GM12878 (cell line): ENCODE measurements around the gene KPTN. TPM values are rescaled to one million over a fixed set of nuclear protein-coding genes. Genes with fewer than 3 reads are reported as not detected.

Source experiments
- ATAC-seq: fragments of 200-7000 bp; cut with Tn5 transposase; 3 replicates; pipeline ENCODE4 v1.9.1; 2020; ENCODE audit warnings: mild to moderate bottlenecking, moderate library complexity
- BruUV-seq: library from RNA; stranded (reverse); fragments of 400-500 nt; replicated peaks from 2 replicates; lab custom pipeline; 2021; lab: Mats Ljungman, UMichigan
- CTCF ChIA-PET: fragments of 300-600 bp; sonication (Branson Sonifier 250); formaldehyde crosslinking; extraction: SDS; loops from one replicate; lab custom pipeline; 2021; ENCODE audit warnings: inconsistent platforms; lab: Yijun Ruan, JAX
- POLR2A ChIA-PET: fragments of 350-600 bp; formaldehyde crosslinking; extraction: SDS; loops from one replicate; lab custom pipeline; 2021; ENCODE audit warnings: inconsistent platforms; lab: Charles Lee
- RAD21 ChIA-PET: fragments of 300-600 bp; sonication (Branson Sonifier 250); formaldehyde crosslinking; loops from one replicate; lab custom pipeline; 2023; ENCODE audit warnings: antibody characterized with exemption; ENCODE audit not compliant: unreplicated experiment; lab: Charles Lee
- SMC1A ChIA-PET: fragments of 300-600 bp; sonication (Branson Sonifier 250); formaldehyde crosslinking; loops from one replicate; lab custom pipeline; 2023; ENCODE audit not compliant: unreplicated experiment, uncharacterized antibody; lab: Charles Lee
- DNase-seq: peaks from one replicate; pipeline ENCODE4 v3.0.0-alpha.2; 2011; ENCODE audit warnings: low read depth, low spot score
- FAIRE-seq: peaks from 3 replicates; lab custom pipeline; 2011; peaks lifted over from hg19 to GRCh38; lab: Jason Lieb, UNC
- H2AFZ ChIP-seq: 2 replicates; pipeline ENCODE4 v1.6.0; 2011; ENCODE audit warnings: low read depth, low read length, control low read depth; ENCODE audit not compliant: control insufficient read depth
- H3K27ac ChIP-seq: 2 replicates; pipeline ENCODE4 v1.5.1; 2011; ENCODE audit warnings: control low read depth; ENCODE audit not compliant: control insufficient read depth, insufficient read depth
- H3K27me3 ChIP-seq, 2 experiments: replicated peaks in 1 of 2; 2 replicates each; pipeline versions ENCODE4 v1.6.0 to v1.6.1; 2011; ENCODE audit warnings: low read length in 1 of 2; ENCODE audit not compliant: control insufficient read depth in 2 of 2, insufficient read depth in 2 of 2
- H3K36me3 ChIP-seq, 2 experiments: 2 replicates each; pipeline ENCODE4 v1.5.1; 2011; ENCODE audit warnings: low read length in 1 of 2; ENCODE audit not compliant: control insufficient read depth in 2 of 2, insufficient read depth in 2 of 2
- H3K4me1 ChIP-seq: 2 replicates; pipeline ENCODE4 v1.6.1; 2011; ENCODE audit warnings: mild to moderate bottlenecking, low read length, moderate library complexity, mixed read lengths; ENCODE audit not compliant: control insufficient read depth, insufficient read depth
- H3K4me2 ChIP-seq: 2 replicates; pipeline ENCODE4 v1.6.0; 2011; ENCODE audit warnings: control low read depth; ENCODE audit not compliant: control insufficient read depth, insufficient read depth
- H3K4me3 ChIP-seq: fragments of 200-600 bp; sonication (generic); 2 replicates; pipeline ENCODE4 v1.5.1; 2016
- H3K79me2 ChIP-seq: 2 replicates; pipeline ENCODE4 v1.6.0; 2011; ENCODE audit warnings: low read length; ENCODE audit not compliant: control insufficient read depth, insufficient read depth
- H3K9ac ChIP-seq: 2 replicates; pipeline ENCODE4 v1.8.0; 2011; ENCODE audit warnings: low read length, control low read depth, mixed read lengths; ENCODE audit not compliant: control insufficient read depth, insufficient read depth
- H3K9me3 ChIP-seq: replicated peaks from 3 replicates; pipeline ENCODE4 v1.5.1; 2011; ENCODE audit warnings: mild to moderate bottlenecking, low read length; ENCODE audit not compliant: control insufficient read depth, insufficient read depth
- H4K20me1 ChIP-seq: 2 replicates; pipeline ENCODE4 v1.6.0; 2011; ENCODE audit not compliant: control insufficient read depth, insufficient read depth
- CUX1 ChIP-seq: IDR thresholded peaks from 2 replicates; pipeline ENCODE4 v1.6.1; 2012; ENCODE audit warnings: improper control_type of control experiment, low read depth, low read length; ENCODE audit not compliant: insufficient replicate concordance
- DPF2 ChIP-seq: fragments of 450-650 bp; IDR thresholded peaks from 2 replicates; pipeline ENCODE4 v1.6.1; 2017; ENCODE audit warnings: mild to moderate bottlenecking
- E2F8 ChIP-seq: fragments of 450-650 bp; IDR thresholded peaks from 2 replicates; pipeline ENCODE4 v1.6.1; 2018; ENCODE audit warnings: mild to moderate bottlenecking, low read depth, moderate library complexity; ENCODE audit not compliant: partially characterized antibody
- HDAC6 ChIP-seq: fragments of 200-600 bp; sonication (generic); IDR thresholded peaks from one replicate; pipeline ENCODE4 v1.8.0; 2017; ENCODE audit warnings: antibody characterized with exemption; ENCODE audit not compliant: unreplicated experiment
- IRF5 ChIP-seq: fragments of 450-650 bp; IDR thresholded peaks from 2 replicates; pipeline ENCODE4 v1.6.1; 2017; ENCODE audit warnings: borderline replicate concordance
- MTA3 ChIP-seq: IDR thresholded peaks from 2 replicates; pipeline ENCODE4 v1.6.1; 2012; ENCODE audit warnings: low read length, inconsistent platforms, borderline replicate concordance
- NFXL1 ChIP-seq: fragments of 450-650 bp; IDR thresholded peaks from 2 replicates; pipeline ENCODE4 v1.6.1; 2017; ENCODE audit warnings: antibody characterized with exemption, mild to moderate bottlenecking, borderline replicate concordance
- NR2C1 ChIP-seq: fragments of 450-650 bp; IDR thresholded peaks from 2 replicates; pipeline ENCODE4 v1.6.1; 2017; ENCODE audit warnings: antibody characterized with exemption, mild to moderate bottlenecking, moderate library complexity
- SMAD1 ChIP-seq: fragments of 450-650 bp; IDR thresholded peaks from 2 replicates; pipeline ENCODE4 v1.6.1; 2018; ENCODE audit warnings: mild to moderate bottlenecking, low read depth; ENCODE audit not compliant: partially characterized antibody
- SMARCA5 ChIP-seq: fragments of 450-650 bp; IDR thresholded peaks from 2 replicates; pipeline ENCODE4 v1.6.1; 2017; ENCODE audit warnings: mild to moderate bottlenecking
- SRF ChIP-seq, 2 experiments: IDR thresholded peaks; 2 replicates each; pipeline ENCODE4 v1.6.1; 2011; ENCODE audit warnings: low read depth in 2 of 2, low read length in 2 of 2, mild to moderate bottlenecking in 1 of 2, moderate library complexity in 1 of 2
- ZBED1 ChIP-seq: IDR thresholded peaks from 2 replicates; pipeline ENCODE4 v1.6.1; 2016; ENCODE audit warnings: borderline replicate concordance
- WGBS: methylation state at CpG from one replicate; pipeline ENCODE4 v1.1.6; 2016; ENCODE audit warnings: low lambda C conversion rate; ENCODE audit not compliant: insufficient replicate concordance, insufficient coverage; ENCODE audit errors: missing lambda C conversion rate; 5-methylcytosine and 5-hydroxymethylcytosine counted together
- in situ Hi-C: fragments of 300-500 bp; cut with MboI; formaldehyde crosslinking; loops from 9 replicates; pipeline ENCODE4 v1.14.3; 2018; ENCODE audit warnings: mixed read lengths
- intact Hi-C: fragments of 100-400 bp; cut with micrococcal nuclease; formaldehyde crosslinking; loops from one replicate; pipeline ENCODE4 v1.14.2; 2022; ENCODE audit not compliant: unreplicated experiment
- polyA plus RNA-seq, 11 experiments: library from polyadenylated mRNA; depleted of rRNA in 4 of 11; unstranded in 6 of 11; stranded (reverse) in 5 of 11; fragments of >200 nt; fragmentation: Nextera tagmentation in 4 of 11; fragmentation: Illumina TruSeq in 1 of 11; extraction: Ambion mirVana in 4 of 11; extraction: Trizol in 1 of 11; gene quantifications; 1 replicate in 1 of 11; 2 replicates in 10 of 11; pipeline versions ENCODE4 v1.2.1 to v1.2.3, GENCODE V29; 2011 to 2016; ENCODE audit warnings: inconsistent platforms in 2 of 11, missing spikeins in 2 of 11, low read depth in 1 of 11
- total RNA-seq, 4 experiments: library from RNA; depleted of rRNA in 3 of 4; stranded (reverse); fragments of >200 nt in 3 of 4; fragmentation: Illumina TruSeq in 1 of 4; extraction: Trizol in 1 of 4; gene quantifications; 2 replicates each; pipeline versions ENCODE4 v1.2.1 to v1.2.3, GENCODE V29; 2013 to 2021

Gene KPTN
- total and polyA plus RNA-seq, 10 of the 15 experiments (the other 5 are each of a cell fraction or from before 2014, with no cell fraction given): 0.60 to 10.1 (median 6.0) TPM

- SMC1A ChIA-PET: interaction anchor here (1.0 to 2.4 kb wide), 4 partner anchors 30 to 96 kb away, joined by 4 to 10 read pairs (median 6); partner anchors contain the start of gene KPTN
- in situ Hi-C loops (no loop called here), intact Hi-C loops (loop anchor here (1.0 to 10.0 kb wide), 6 partner anchors 30 to 583 kb away; partner anchors contain the start of gene KPTN)
- peak; percentile 95 for ATAC-seq
- Histone ChIP-seq H3K9ac (peak within 1 kb of the TSS; percentile 100), H2AFZ (peak within 1 kb of the TSS; percentile 70), H3K4me3 (peak within 1 kb of the TSS; percentile 84), H3K27me3 (no peaks in the 10 kb centered on the region), H3K79me2 (peaks cover 48% of the 10 kb centered on the region), H4K20me1 (no peaks in the 10 kb centered on the region; the same call in 1 of the 2 replicates), H3K4me2 (peak within 1 kb of the TSS; percentile 78), H3K9me3 (no peaks in the 10 kb centered on the region; the same call in 2 of the 3 replicates), H3K36me3 (peaks cover 0 to 4% of the 10 kb centered on the region in 2 experiments; a peak in 1 of 4 replicates), H3K4me1 (peaks cover 40% of the 10 kb centered on the region), H3K27ac (peak within 1 kb of the TSS; percentile 98)
- RAD21 ChIA-PET: interaction anchor here (0.6 to 1.6 kb wide), 10 partner anchors 25 to 188 kb away, joined by 3 to 12 read pairs (median 4); partner anchors contain the start of gene KPTN
- CTCF ChIA-PET: interaction anchor here (0.7 to 2.2 kb wide), 18 partner anchors 8 to 192 kb away, joined by 3 to 24 read pairs (median 5); partner anchors contain the start of genes DHX34 and KPTN
- peak; percentile 90 for FAIRE-seq
- no TSS peak for BruUV-seq
- WGBS: 1% methylated on average over 76 of the region's 78 CpGs
- DNase-seq: peak; percentile 99
- POLR2A ChIA-PET: interaction anchor here (0.9 to 2.4 kb wide), 6 partner anchors 8 to 93 kb away, joined by 3 to 12 read pairs (median 5); partner anchors contain the start of gene KPTN
- TF ChIP-seq SRF (IDR thresholded peaks at IDR 0.05; ENCODE audit: low read depth in 2 of 2, low read length in 2 of 2) (no peak), CUX1 (no peak), HDAC6 (no peak), DPF2 (no peak; the same call in 1 of the 2 replicates), MTA3 (no peak), SMARCA5 (0 out of 2 replicates have a peak, but pooled peaks have one; percentile 31), E2F8 (peak; percentile 52), ZBED1 (no peak), NFXL1 (no peak), IRF5 (no peak), SMAD1 (no peak), NR2C1 (0 out of 2 replicates have a peak, but pooled peaks have one; percentile 4)
Measured at GRCh38 chr19:47514869-47515588, 31.0 kb upstream of the KPTN start, which contains the start of gene NAPA. TSS of gene NAPA (minus strand) at chr19:47515063. CDS start at chr19:47514940, 123 bp downstream.
